ENCODE measurements around the gene SLC38A4.
"Not testable (repeated sequence)": the region's sequence is repeated elsewhere in the genome, so short reads cannot be mapped to it uniquely, and the experiment has no call there.

SLC38A4 gene

GRCh38 chr12:46825591-46826414 lies at the start of gene SLC38A4:
Gene SLC38A4 (minus strand): TSS chr12:46825997. CDS start chr12:46793071, 32,926 bp downstream.
- DNase-seq = no peak

- DNase-seq = no peak
Observed at GRCh38 chr12:46875095-46875494, 49.3 kb upstream of the SLC38A4 start.

- DNase-seq = no peak
Observed at GRCh38 chr12:46874642-46875041, 48.8 kb upstream of the SLC38A4 start.

GRCh38 chr12:46872135-46872534 lies 46.3 kb upstream of the SLC38A4 start:
- no peak for DNase-seq

GRCh38 chr12:46865311-46865710 lies 39.5 kb upstream of the SLC38A4 start:
- DNase-seq = no peak

- no peak for DNase-seq
Observed at GRCh38 chr12:46858368-46858767, 32.6 kb upstream of the SLC38A4 start.

GRCh38 chr12:46857486-46857885 lies 31.7 kb upstream of the SLC38A4 start:
- DNase-seq = no peak

- DNase-seq = no peak
Observed at GRCh38 chr12:46855760-46856159, 30.0 kb upstream of the SLC38A4 start.

- DNase-seq = not testable (repeated sequence)
Observed at GRCh38 chr12:46854188-46854587, 28.4 kb upstream of the SLC38A4 start.

- DNase-seq = not testable (repeated sequence)
Observed at GRCh38 chr12:46848792-46849191, 23.0 kb upstream of the SLC38A4 start.

- DNase-seq = no peak
Observed at GRCh38 chr12:46847001-46847400, 21.2 kb upstream of the SLC38A4 start.

- no peak for DNase-seq
Observed at GRCh38 chr12:46843811-46844210, 18.0 kb upstream of the SLC38A4 start.

GRCh38 chr12:46841891-46842290 lies 16.1 kb upstream of the SLC38A4 start:
- DNase-seq = no peak

GRCh38 chr12:46839964-46840363 lies 14.2 kb upstream of the SLC38A4 start:
- no peak for DNase-seq

- no peak for DNase-seq
Observed at GRCh38 chr12:46839232-46839631, 13.4 kb upstream of the SLC38A4 start.

- DNase-seq = no peak
Observed at GRCh38 chr12:46835785-46836184, 10.0 kb upstream of the SLC38A4 start.

- no peak for DNase-seq
Observed at GRCh38 chr12:46832130-46832704, 6.4 kb upstream of the SLC38A4 start.

GRCh38 chr12:46831335-46832129 lies 5.7 kb upstream of the SLC38A4 start:
- DNase-seq = no peak

- no peak for DNase-seq
Observed at GRCh38 chr12:46830731-46831334, 5.0 kb upstream of the SLC38A4 start.

GRCh38 chr12:46824709-46825108 lies 1.1 kb downstream of the SLC38A4 start:
- no peak for DNase-seq

- DNase-seq = no peak
Observed at GRCh38 chr12:46818642-46819041, 7.2 kb downstream of the SLC38A4 start.

- DNase-seq = no peak
Observed at GRCh38 chr12:46815809-46816208, 10.0 kb downstream of the SLC38A4 start.

- DNase-seq = no peak
Observed at GRCh38 chr12:46814143-46814542, 11.7 kb downstream of the SLC38A4 start.

All from CD4-positive, alpha-beta T cell treated with Interleukin-4 for 1 hour (primary cell).